ENCODE results near the gene ALDH1L1.

DNA sequence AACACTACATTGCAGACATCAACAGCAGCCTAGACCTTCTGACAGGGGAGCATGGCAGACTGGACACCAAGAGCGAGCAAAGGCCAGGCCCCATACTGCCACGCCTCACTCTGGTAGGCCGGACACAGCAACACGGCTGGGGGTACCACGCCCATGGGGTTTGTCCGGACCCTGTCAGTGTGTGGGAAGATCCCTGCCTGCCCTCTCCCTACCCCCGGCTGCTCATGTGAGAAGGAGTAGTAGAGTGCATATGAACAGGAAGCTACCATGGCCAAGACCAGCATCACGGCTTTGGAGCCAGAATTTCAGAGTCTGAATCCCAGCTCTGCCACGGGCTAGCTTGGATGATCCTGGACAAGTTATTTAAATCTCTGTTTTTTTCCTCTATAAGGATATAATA is 27.9 kb downstream of the ALDH1L1 start:
- no peak for TF ChIP-seq CTCF (conservative IDR thresholded peaks at IDR 0.05; ENCODE audit: low read depth, low read length)
- no peak for TF ChIP-seq RCOR1 (IDR thresholded peaks at IDR 0.05; ENCODE audit: insufficient replicate concordance, low read length)
- TF ChIP-seq POLR2A (IDR thresholded peaks at IDR 0.05; ENCODE audit: low read depth, low read length), result no peak
- TF ChIP-seq BHLHE40 (IDR thresholded peaks at IDR 0.05; ENCODE audit: low read depth, low read length), result no peak
- TF ChIP-seq MAFK (IDR thresholded peaks at IDR 0.05; ENCODE audit: low read depth, low read length), result no peak
- TF ChIP-seq CEBPB (IDR thresholded peaks at IDR 0.05; ENCODE audit: low read depth, low read length), result no peak
- TF ChIP-seq MXI1 (IDR thresholded peaks at IDR 0.05; ENCODE audit: borderline replicate concordance, low read depth, low read length), result no peak
- no peak for TF ChIP-seq MAZ (IDR thresholded peaks at IDR 0.05; ENCODE audit: borderline replicate concordance, low read depth, low read length)
- no peak for TF ChIP-seq RAD21 (IDR thresholded peaks at IDR 0.05; ENCODE audit: low read length)
- no peak for TF ChIP-seq RFX5 (IDR thresholded peaks at IDR 0.05; ENCODE audit: low read depth, low read length)
- TF ChIP-seq CHD1 (IDR thresholded peaks at IDR 0.05; ENCODE audit: low read depth, low read length), result no peak
- TF ChIP-seq, protein P1, sequence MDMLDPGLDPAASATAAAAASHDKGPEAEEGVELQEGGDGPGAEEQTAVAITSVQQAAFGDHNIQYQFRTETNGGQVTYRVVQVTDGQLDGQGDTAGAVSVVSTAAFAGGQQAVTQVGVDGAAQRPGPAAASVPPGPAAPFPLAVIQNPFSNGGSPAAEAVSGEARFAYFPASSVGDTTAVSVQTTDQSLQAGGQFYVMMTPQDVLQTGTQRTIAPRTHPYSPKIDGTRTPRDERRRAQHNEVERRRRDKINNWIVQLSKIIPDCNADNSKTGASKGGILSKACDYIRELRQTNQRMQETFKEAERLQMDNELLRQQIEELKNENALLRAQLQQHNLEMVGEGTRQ (IDR thresholded peaks at IDR 0.05; ENCODE audit: low read depth, low read length), result no peak
- TF ChIP-seq SMC3 (IDR thresholded peaks at IDR 0.05; ENCODE audit: low read depth, low read length), result no peak
- no peak for TF ChIP-seq NFE2L2 (IDR thresholded peaks at IDR 0.05; ENCODE audit: low read depth, low read length)
